DMS153 (cell line): ENCODE measurements around the gene TMEM243.

Experiments used
- DNase-seq: peaks from one replicate; lab custom pipeline; 2025; lab: John Stamatoyannopoulos, UW

The TMEM243 gene

GRCh38 chr7:87155788-87156187 is 63.7 kb downstream of the TMEM243 start:
- DNase-seq: no peak

- no peak for DNase-seq
Measured at GRCh38 chr7:87154569-87154968, 65.0 kb downstream of the TMEM243 start.

- no peak for DNase-seq
Measured at GRCh38 chr7:87154166-87154565, 65.4 kb downstream of the TMEM243 start.

GRCh38 chr7:87152897-87153641 is 66.5 kb downstream of the TMEM243 start:
- no peak for DNase-seq

- DNase-seq: peak; percentile 97
Measured at GRCh38 chr7:87152112-87152896, 67.2 kb downstream of the TMEM243 start, which contains the start of gene DMTF1. DMTF1 (plus strand) TSS chr7:87152453; CDS start chr7:87164942, 12,489 bp downstream.

- no peak for DNase-seq
Measured at GRCh38 chr7:87151729-87152111, 67.8 kb downstream of the TMEM243 start.

GRCh38 chr7:87151002-87151728 is 68.4 kb downstream of the TMEM243 start:
- DNase-seq: no peak

- no peak for DNase-seq
Measured at GRCh38 chr7:87148332-87148955, 71.1 kb downstream of the TMEM243 start.

GRCh38 chr7:87147500-87147899 is 72.0 kb downstream of the TMEM243 start:
- DNase-seq: no peak

- no peak for DNase-seq
Measured at GRCh38 chr7:87146740-87147386, 72.7 kb downstream of the TMEM243 start.
